Keratinocyte (primary cell): ENCODE data around the gene ADAM12. TPM values are rescaled to one million over a fixed set of nuclear protein-coding genes. Genes with fewer than 3 reads are reported as not detected.

Experiments
- DNase-seq: peaks from one replicate; pipeline ENCODE4 v3.0.0-alpha.2; 2011; ENCODE audit warnings: low read depth, missing footprints, low spot score
- FAIRE-seq: peaks from 2 replicates; lab custom pipeline; 2011; peaks lifted over from hg19 to GRCh38; lab: Jason Lieb, UNC
- H2AFZ ChIP-seq: 2 replicates; pipeline ENCODE4 v1.6.0; 2012; ENCODE audit warnings: low read length, control low read depth, inconsistent platforms; ENCODE audit not compliant: control insufficient read depth
- H3K27ac ChIP-seq: 2 replicates; pipeline ENCODE4 v1.5.1; 2011; ENCODE audit warnings: low read length; ENCODE audit not compliant: control insufficient read depth, insufficient read depth
- H3K27me3 ChIP-seq: 3 replicates; pipeline ENCODE4 v1.6.0; 2011; ENCODE audit warnings: low read length; ENCODE audit not compliant: control insufficient read depth, insufficient read depth; ENCODE audit errors: extremely low read depth
- H3K36me3 ChIP-seq, 2 experiments: 2 replicates in 1 of 2; 3 replicates in 1 of 2; pipeline ENCODE4 v1.5.1; 2011; ENCODE audit warnings: low read length in 2 of 2, mild to moderate bottlenecking in 1 of 2; ENCODE audit not compliant: control insufficient read depth in 2 of 2, insufficient read depth in 2 of 2; ENCODE audit errors: extremely low read depth in 1 of 2
- H3K4me1 ChIP-seq: 3 replicates; pipeline ENCODE4 v1.5.1; 2011; ENCODE audit warnings: low read length; ENCODE audit not compliant: control insufficient read depth, insufficient read depth; ENCODE audit errors: extremely low read depth
- H3K4me2 ChIP-seq: 3 replicates; pipeline ENCODE4 v1.6.0; 2011; ENCODE audit warnings: low read depth, low read length; ENCODE audit not compliant: control insufficient read depth, insufficient read depth; ENCODE audit errors: extremely low read depth
- H3K4me3 ChIP-seq, 3 experiments: fragments of 200-600 bp in 1 of 3; sonication (generic) in 1 of 3; 2 replicates in 2 of 3; 3 replicates in 1 of 3; pipeline ENCODE4 v1.5.1; 2011 to 2016; ENCODE audit warnings: low read length in 3 of 3, mild to moderate bottlenecking in 3 of 3, control low read depth in 2 of 3, inconsistent platforms in 1 of 3, low read depth in 1 of 3, mixed read lengths in 1 of 3, mixed run types in 1 of 3, moderate library complexity in 1 of 3; ENCODE audit not compliant: control insufficient read depth in 2 of 3, insufficient read depth in 2 of 3; ENCODE audit errors: extremely low read depth in 1 of 3
- H3K79me2 ChIP-seq: 2 replicates; pipeline ENCODE4 v1.6.0; 2012; ENCODE audit warnings: low read length; ENCODE audit not compliant: control insufficient read depth, insufficient read depth
- H3K9ac ChIP-seq: 3 replicates; pipeline ENCODE4 v1.6.0; 2011; ENCODE audit warnings: low read length; ENCODE audit not compliant: control insufficient read depth, insufficient read depth; ENCODE audit errors: extremely low read depth
- H3K9me1 ChIP-seq: 3 replicates; pipeline ENCODE4 v1.6.0; 2011; ENCODE audit warnings: low read length; ENCODE audit not compliant: control insufficient read depth, insufficient read depth; ENCODE audit errors: extremely low read depth
- H3K9me3 ChIP-seq: 2 replicates; pipeline ENCODE4 v1.5.1; 2012; ENCODE audit warnings: low read depth, low read length; ENCODE audit not compliant: control insufficient read depth
- H4K20me1 ChIP-seq: 3 replicates; pipeline ENCODE4 v1.6.0; 2011; ENCODE audit warnings: low read length; ENCODE audit not compliant: control insufficient read depth, insufficient read depth; ENCODE audit errors: extremely low read depth
- EZH2 ChIP-seq: IDR thresholded peaks from one replicate; pipeline ENCODE4 v1.6.1; 2012; ENCODE audit warnings: inconsistent platforms, mild to moderate bottlenecking, low read length, moderate library complexity
- dilution Hi-C: fragments of 300-500 bp; cut with MboI; formaldehyde crosslinking; loops from one replicate; pipeline ENCODE4 v1.7.0; 2020; ENCODE audit warnings: low sequenced_read_pairs; ENCODE audit not compliant: extremely low pct_ligation_motif_present
- polyA plus RNA-seq, 5 experiments: library from polyadenylated mRNA; depleted of rRNA in 3 of 5; stranded (reverse) in 3 of 5; stranded (forward) in 1 of 5; unstranded in 1 of 5; fragments of >200 nt; gene quantifications; 1 replicate in 1 of 5; 2 replicates in 3 of 5; 3 replicates in 1 of 5; pipeline versions ENCODE4 v1.2.1 to v1.2.3, GENCODE V29; 2011 to 2012; ENCODE audit warnings: missing spikeins in 2 of 5, low read depth in 1 of 5, low replicate concordance in 1 of 5
- TF ChIP-seq, protein P1 (sequence below), 3 experiments: IDR thresholded peaks in 1 of 3; conservative IDR thresholded peaks in 1 of 3; optimal IDR thresholded peaks in 1 of 3; 2 replicates in 2 of 3; 3 replicates in 1 of 3; pipeline versions ENCODE3 to v1.5.1; 2011; ENCODE audit warnings: low read length in 3 of 3, mild to moderate bottlenecking in 3 of 3, moderate library complexity in 2 of 3, control low read depth in 1 of 3, inconsistent platforms in 1 of 3; ENCODE audit not compliant: insufficient read depth in 2 of 3; ENCODE audit errors: extremely low read depth in 1 of 3

ADAM12 gene
- polyA plus RNA-seq, 1 donor (not counting 4 experiments of a cell fraction or from before 2014, with no cell fraction given), result 0.07 TPM

DNA sequence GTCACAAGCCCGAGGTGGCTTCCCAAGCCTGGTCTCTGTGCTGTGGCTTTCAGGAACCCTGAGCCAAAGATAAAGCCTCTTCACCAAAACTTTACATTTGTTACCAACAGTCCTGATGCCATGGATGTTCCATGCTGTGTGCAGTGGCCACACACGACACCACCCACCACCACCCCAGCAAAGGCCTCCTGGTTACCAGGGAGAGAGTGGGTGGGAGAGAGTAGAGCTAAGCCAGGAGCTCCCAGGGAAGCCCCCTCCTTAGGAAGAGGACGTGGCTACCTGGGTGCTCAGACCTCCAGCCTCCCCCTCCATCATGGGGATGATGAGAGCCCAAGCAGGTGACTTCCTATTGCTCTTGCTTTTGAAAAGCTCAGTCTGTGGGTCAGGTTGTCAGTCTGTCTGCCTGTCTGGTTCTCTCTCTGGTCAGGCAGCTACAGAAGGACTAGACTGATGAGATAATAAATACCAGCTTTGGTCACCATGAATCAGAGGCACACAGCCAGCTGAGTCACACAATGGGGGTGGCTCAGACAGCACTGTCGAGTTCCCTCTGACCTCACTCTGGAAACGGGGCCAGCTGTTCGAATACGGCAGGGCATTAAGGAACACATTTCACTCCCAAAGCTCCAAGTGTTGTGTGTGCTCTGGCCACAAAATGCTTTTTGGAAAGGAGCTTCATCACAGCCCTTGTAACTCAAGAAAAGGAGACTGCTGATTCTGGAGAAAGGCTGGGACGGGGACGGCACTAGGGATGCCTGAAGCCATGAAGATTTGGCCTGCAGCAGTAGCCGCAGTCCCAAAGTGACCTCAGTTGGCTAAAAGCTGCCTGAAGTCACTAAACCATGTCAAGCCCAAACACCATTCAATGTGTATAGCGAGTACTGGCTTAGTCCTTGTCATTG lies 325.9 kb downstream of the ADAM12 start:
- Histone ChIP-seq H3K9me3 (no peaks in the 10 kb centered on the region), H3K4me3 (peak overlapping the region in 1 of 3 experiments; percentile 9), H3K27me3 (no peaks in the 10 kb centered on the region), H3K36me3 (no peaks in the 10 kb centered on the region), H2AFZ (peak overlapping the region; percentile 72), H3K9ac (peak overlapping the region; percentile 50), H3K79me2 (no peaks in the 10 kb centered on the region), H3K9me1 (no peaks in the 10 kb centered on the region), H3K27ac (peak overlapping the region; percentile 83), H3K4me2 (peak overlapping the region; percentile 50), H3K4me1 (peaks cover 44% of the 10 kb centered on the region), H4K20me1 (no peaks in the 10 kb centered on the region)
- dilution Hi-C loops, result no loop called here
- peak; percentile 96 for DNase-seq
- FAIRE-seq, result peak; percentile 98
- TF ChIP-seq EZH2, result no peak
- TF ChIP-seq, protein P1, sequence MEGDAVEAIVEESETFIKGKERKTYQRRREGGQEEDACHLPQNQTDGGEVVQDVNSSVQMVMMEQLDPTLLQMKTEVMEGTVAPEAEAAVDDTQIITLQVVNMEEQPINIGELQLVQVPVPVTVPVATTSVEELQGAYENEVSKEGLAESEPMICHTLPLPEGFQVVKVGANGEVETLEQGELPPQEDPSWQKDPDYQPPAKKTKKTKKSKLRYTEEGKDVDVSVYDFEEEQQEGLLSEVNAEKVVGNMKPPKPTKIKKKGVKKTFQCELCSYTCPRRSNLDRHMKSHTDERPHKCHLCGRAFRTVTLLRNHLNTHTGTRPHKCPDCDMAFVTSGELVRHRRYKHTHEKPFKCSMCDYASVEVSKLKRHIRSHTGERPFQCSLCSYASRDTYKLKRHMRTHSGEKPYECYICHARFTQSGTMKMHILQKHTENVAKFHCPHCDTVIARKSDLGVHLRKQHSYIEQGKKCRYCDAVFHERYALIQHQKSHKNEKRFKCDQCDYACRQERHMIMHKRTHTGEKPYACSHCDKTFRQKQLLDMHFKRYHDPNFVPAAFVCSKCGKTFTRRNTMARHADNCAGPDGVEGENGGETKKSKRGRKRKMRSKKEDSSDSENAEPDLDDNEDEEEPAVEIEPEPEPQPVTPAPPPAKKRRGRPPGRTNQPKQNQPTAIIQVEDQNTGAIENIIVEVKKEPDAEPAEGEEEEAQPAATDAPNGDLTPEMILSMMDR (optimal IDR thresholded peaks at IDR 0.05 in 1 of 3, IDR thresholded peaks at IDR 0.05 in 1 of 3, conservative IDR thresholded peaks at IDR 0.05 in 1 of 3; ENCODE audit: extremely low read depth in 1 of 3, insufficient read depth in 2 of 3, low read length in 3 of 3), result no peak

DNA sequence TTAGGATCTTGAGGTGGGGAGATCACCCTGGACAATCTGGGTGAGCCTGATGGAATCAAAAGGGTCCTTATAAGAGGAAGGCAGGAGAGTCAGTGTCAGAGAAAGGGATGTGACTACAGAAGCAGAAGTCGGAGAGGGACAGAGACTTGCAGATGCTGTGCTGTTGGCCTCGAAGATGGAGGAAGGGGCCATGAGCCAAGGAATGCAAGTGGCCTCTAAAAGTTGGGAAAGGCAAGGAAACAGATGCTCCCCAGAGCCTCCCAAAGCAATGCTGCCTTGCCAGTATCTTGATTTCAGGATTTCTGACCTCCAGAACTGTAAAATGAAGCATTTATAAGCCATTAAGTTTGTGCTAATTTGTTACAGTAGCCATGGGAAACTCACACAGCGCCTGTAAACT lies 326.8 kb downstream of the ADAM12 start:
- FAIRE-seq (no peak), DNase-seq (no peak)
- no peak overlapping the region for H2AFZ ChIP-seq
- H3K4me1 ChIP-seq, result peaks cover 40% of the 10 kb centered on the region
- peak overlapping the region; percentile 2 for H3K9ac ChIP-seq
- dilution Hi-C loops, result no loop called here
- peak overlapping the region; percentile 83 for H3K27ac ChIP-seq
- no peaks in the 10 kb centered on the region for H4K20me1 ChIP-seq
- no peak overlapping the region for H3K4me3 ChIP-seq
- H3K27me3 ChIP-seq, result no peaks in the 10 kb centered on the region
- H3K4me2 ChIP-seq, result no peak overlapping the region
- TF ChIP-seq EZH2, result no peak
- TF ChIP-seq, protein P1 (optimal IDR thresholded peaks at IDR 0.05 in 1 of 3, IDR thresholded peaks at IDR 0.05 in 1 of 3, conservative IDR thresholded peaks at IDR 0.05 in 1 of 3; ENCODE audit: extremely low read depth in 1 of 3, insufficient read depth in 2 of 3, low read length in 3 of 3), result no peak
- H3K9me3 ChIP-seq, result no peaks in the 10 kb centered on the region
- no peaks in the 10 kb centered on the region for H3K36me3 ChIP-seq
- no peaks in the 10 kb centered on the region for H3K9me1 ChIP-seq
- H3K79me2 ChIP-seq, result no peaks in the 10 kb centered on the region
